T-cell (primary cell): ENCODE data around the gene MKLN1. TPM values are rescaled to one million over a fixed set of nuclear protein-coding genes. Genes with fewer than 3 reads are reported as not detected.

Source experiments
- ATAC-seq, 4 experiments: fragments of 200-7000 bp in 3 of 4; fragments of 150-1000 bp in 1 of 4; cut with Tn5 transposase; replicated peaks in 1 of 4; 1 replicate in 3 of 4; 2 replicates in 1 of 4; pipeline ENCODE4 v1.10.0; 2021; ENCODE audit warnings: moderate library complexity in 3 of 4, mild to moderate bottlenecking in 2 of 4, moderate number of reproducible peaks in 1 of 4
- CTCF ChIA-PET, 2 donors: fragments of 300-600 bp; sonication (Branson Sonifier 250); formaldehyde crosslinking; loops; one replicate each; lab custom pipeline; 2022; ENCODE audit warnings: antibody characterized with exemption in 2 of 2; lab: Charles Lee
- POLR2A ChIA-PET, 2 donors: fragments of 300-600 bp; sonication (Branson Sonifier 250); formaldehyde crosslinking; loops; one replicate each; lab custom pipeline; 2022; ENCODE audit warnings: antibody characterized with exemption in 2 of 2; lab: Charles Lee
- DNase-seq, 35 experiments: peaks; one replicate each; pipeline versions ENCODE4 v3.0.0 to v3.0.0-alpha.2; 2013 to 2023
- H3K27ac ChIP-seq: one replicate; pipeline ENCODE4 v1.5.1; 2013; ENCODE audit warnings: low read length
- H3K27me3 ChIP-seq, 2 experiments: replicated peaks in 1 of 2; 1 replicate in 1 of 2; 2 replicates in 1 of 2; pipeline versions ENCODE4 v1.6.1 to v1.7.0; 2013; ENCODE audit warnings: low read length in 1 of 2, mixed read lengths in 1 of 2; ENCODE audit not compliant: control insufficient read depth in 2 of 2, insufficient read depth in 2 of 2; ENCODE audit errors: extremely low read depth in 1 of 2
- H3K36me3 ChIP-seq, 2 donors: 1 replicate in 1 of 2; 2 replicates in 1 of 2; pipeline versions ENCODE4 v1.6.1 to v1.7.0; 2013; ENCODE audit warnings: low read length in 1 of 2; ENCODE audit not compliant: control insufficient read depth in 2 of 2, insufficient read depth in 1 of 2; ENCODE audit errors: extremely low read depth in 1 of 2
- H3K4me1 ChIP-seq, 2 experiments: 1 replicate in 1 of 2; 2 replicates in 1 of 2; pipeline versions ENCODE4 v1.6.1 to v1.7.0; 2013; ENCODE audit warnings: low read length in 2 of 2, mixed read lengths in 1 of 2; ENCODE audit not compliant: insufficient read depth in 2 of 2, control insufficient read depth in 1 of 2; ENCODE audit errors: extremely low read depth in 1 of 2
- H3K4me3 ChIP-seq, 2 donors: 1 replicate in 1 of 2; 2 replicates in 1 of 2; pipeline versions ENCODE4 v1.5.1 to v1.7.0; 2013; ENCODE audit warnings: mild to moderate bottlenecking in 2 of 2, low read length in 1 of 2, moderate library complexity in 1 of 2; ENCODE audit not compliant: control insufficient read depth in 1 of 2; ENCODE audit errors: extremely low read depth in 1 of 2
- H3K9me3 ChIP-seq: 2 replicates; pipeline ENCODE4 v1.7.0; 2013
- H3K27ac Mint-ChIP-seq, 2 donors: one replicate each; pipeline ENCODE4 v1.8.0; 2020 to 2021; ENCODE audit warnings: mild to moderate bottlenecking in 2 of 2, mixed read lengths in 2 of 2
- H3K27me3 Mint-ChIP-seq, 2 donors: one replicate each; pipeline ENCODE4 v1.8.0; 2021 to 2022; ENCODE audit warnings: mixed read lengths in 2 of 2
- H3K36me3 Mint-ChIP-seq: one replicate; pipeline ENCODE4 v1.8.0; 2021; ENCODE audit warnings: mixed read lengths
- H3K4me1 Mint-ChIP-seq, 3 donors: one replicate each; pipeline ENCODE4 v1.8.0; 2020 to 2022; ENCODE audit warnings: mixed read lengths in 3 of 3, mild to moderate bottlenecking in 1 of 3
- H3K4me3 Mint-ChIP-seq, 3 donors: one replicate each; pipeline ENCODE4 v1.8.0; 2020 to 2022; ENCODE audit warnings: mild to moderate bottlenecking in 3 of 3, mixed read lengths in 3 of 3, moderate library complexity in 3 of 3
- H3K9me3 Mint-ChIP-seq, 3 donors: one replicate each; pipeline ENCODE4 v1.8.0; 2020 to 2022; ENCODE audit warnings: mixed read lengths in 3 of 3
- WGBS: methylation state at CpG from one replicate; pipeline ENCODE4 v1.1.5; 2013; ENCODE audit warnings: missing lambda C conversion rate; ENCODE audit not compliant: insufficient coverage; 5-methylcytosine and 5-hydroxymethylcytosine counted together
- total RNA-seq, 35 experiments: library from RNA in 6 of 35; stranded (reverse) in 6 of 35; fragments of 120-200 nt in 1 of 35; gene quantifications; one replicate each; pipeline versions ENCODE4 v1.2.1 to v1.2.4 and lab custom pipeline; 2013 to 2026

The MKLN1 gene
- total RNA-seq, 5 donors from 2014 or later (not counting 1 experiment from before 2014, with no cell fraction given), result 43.9 to 63.3 (median 46.5) TPM

GRCh38 chr7:131499801-131500200 lies 172.1 kb downstream of the MKLN1 start:
- Histone ChIP-seq H3K36me3 (peaks cover 0 to 2% of the 10 kb centered on the region in 2 donors), H3K9me3 (no peaks in the 10 kb centered on the region), H3K27me3 (no peaks in the 10 kb centered on the region), H3K4me3 (no peak overlapping the region), H3K4me1 (peaks cover 9 to 13% of the 10 kb centered on the region in 2 experiments), H3K27ac (no peak overlapping the region)
- Mint-ChIP-seq H3K4me1 (peaks cover 31 to 33% (median 31%) of the 10 kb centered on the region in 3 donors), H3K36me3 (peaks cover 13% of the 10 kb centered on the region), H3K4me3 (no peak overlapping the region), H3K27ac (no peak overlapping the region), H3K27me3 (no peaks in the 10 kb centered on the region), H3K9me3 (no peaks in the 10 kb centered on the region)
- 91% methylated on average over 4 of the region's 6 CpGs for WGBS
- no peak for ATAC-seq
- ChIA-PET POLR2A (no interaction called here), CTCF (no interaction called here)
- no peak for DNase-seq

DNA sequence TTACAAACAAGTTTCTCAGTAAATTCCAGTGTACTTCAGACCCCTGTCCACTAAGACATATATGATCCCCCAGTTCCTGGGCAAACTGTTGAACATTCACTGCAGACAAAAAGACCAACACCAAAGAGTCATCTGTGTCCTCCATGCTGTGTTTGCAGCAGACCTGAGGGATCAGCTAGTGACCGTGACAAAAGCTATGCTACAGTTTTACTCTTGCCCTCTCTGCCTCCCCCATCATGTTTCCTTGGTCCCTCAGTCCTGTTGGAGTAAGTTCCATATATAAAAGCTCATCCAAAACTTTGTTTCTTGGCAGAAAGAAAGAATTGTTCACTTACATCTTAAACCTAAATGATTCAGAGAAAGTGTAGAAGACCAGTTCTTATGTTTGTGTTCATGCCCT lies 172.7 kb downstream of the MKLN1 start:
- no peak overlapping the region for H3K4me3 Mint-ChIP-seq
- peaks cover 31 to 33% (median 31%) of the 10 kb centered on the region in 3 donors for H3K4me1 Mint-ChIP-seq
- H3K4me3 ChIP-seq, result no peak overlapping the region
- ChIA-PET POLR2A (no interaction called here), CTCF (interaction anchor here in 1 of 2 donors (1.8 kb wide), 1 partner anchor 13 kb away, joined by 7 read pairs; no protein-coding TSS in a partner anchor)
- no peaks in the 10 kb centered on the region for H3K27me3 Mint-ChIP-seq
- no CpG with 5 or more reads among the region's 1 CpG for WGBS
- DNase-seq, result no peak
- H3K36me3 Mint-ChIP-seq, result peaks cover 13% of the 10 kb centered on the region
- no peak overlapping the region for H3K27ac ChIP-seq
- no peaks in the 10 kb centered on the region for H3K9me3 ChIP-seq
- no peaks in the 10 kb centered on the region for H3K9me3 Mint-ChIP-seq
- H3K27me3 ChIP-seq, result no peaks in the 10 kb centered on the region
- peaks cover 9 to 13% of the 10 kb centered on the region in 2 experiments for H3K4me1 ChIP-seq
- H3K36me3 ChIP-seq, result peaks cover 0 to 2% of the 10 kb centered on the region in 2 donors
- ATAC-seq, result no peak
- H3K27ac Mint-ChIP-seq, result peak overlapping the region; percentile 86 to 90

GRCh38 chr7:131501422-131501821 lies 173.7 kb downstream of the MKLN1 start:
- DNase-seq, result peak in 28 of 35 experiments; percentile 18 to 67 (median 41)
- Histone ChIP-seq H3K27ac (no peak overlapping the region), H3K9me3 (no peaks in the 10 kb centered on the region), H3K4me1 (peaks cover 9 to 13% of the 10 kb centered on the region in 2 experiments), H3K4me3 (no peak overlapping the region), H3K36me3 (peaks cover 0 to 2% of the 10 kb centered on the region in 2 donors), H3K27me3 (peaks cover 0 to 3% of the 10 kb centered on the region in 2 experiments)
- Mint-ChIP-seq H3K27ac (peak overlapping the region; percentile 86 to 90), H3K4me3 (no peak overlapping the region), H3K36me3 (peaks cover 10% of the 10 kb centered on the region), H3K4me1 (peaks cover 31 to 33% (median 31%) of the 10 kb centered on the region in 3 donors), H3K9me3 (no peaks in the 10 kb centered on the region), H3K27me3 (no peaks in the 10 kb centered on the region)
- WGBS, result 11% methylated on average over 3 of the region's 3 CpGs
- ChIA-PET POLR2A (interaction anchor here in 1 of 2 donors (0.7 kb wide), 1 partner anchor 266 kb away, joined by 3 read pairs; no protein-coding TSS in a partner anchor), CTCF (interaction anchor here (0.5 to 1.8 kb wide), 8 partner anchors 9 to 130 kb away, joined by 3 to 7 read pairs (median 4); no protein-coding TSS in a partner anchor)
- peak; percentile 92 to 99 (median 94) for ATAC-seq

- Mint-ChIP-seq H3K27me3 (no peaks in the 10 kb centered on the region), H3K4me3 (no peak overlapping the region), H3K27ac (peak overlapping the region; percentile 86 to 90), H3K9me3 (no peaks in the 10 kb centered on the region), H3K36me3 (peaks cover 10% of the 10 kb centered on the region), H3K4me1 (peaks cover 31 to 33% (median 31%) of the 10 kb centered on the region in 3 donors)
- H3K4me3 ChIP-seq, result no peak overlapping the region
- peaks cover 0 to 3% of the 10 kb centered on the region in 2 experiments for H3K27me3 ChIP-seq
- ChIA-PET POLR2A (no interaction called here), CTCF (interaction anchor here (0.5 to 1.8 kb wide), 3 partner anchors 10 to 26 kb away, joined by 5 to 7 read pairs (median 6); no protein-coding TSS in a partner anchor)
- ATAC-seq, result no peak
- 83% methylated on average over 11 of the region's 14 CpGs for WGBS
- H3K36me3 ChIP-seq, result peaks cover 0 to under 1% of the 10 kb centered on the region in 2 donors
- peaks cover 9 to 13% of the 10 kb centered on the region in 2 experiments for H3K4me1 ChIP-seq
- H3K9me3 ChIP-seq, result no peaks in the 10 kb centered on the region
- DNase-seq, result no peak
- H3K27ac ChIP-seq, result no peak overlapping the region
Measured at GRCh38 chr7:131501930-131502685, 174.4 kb downstream of the MKLN1 start.

DNA sequence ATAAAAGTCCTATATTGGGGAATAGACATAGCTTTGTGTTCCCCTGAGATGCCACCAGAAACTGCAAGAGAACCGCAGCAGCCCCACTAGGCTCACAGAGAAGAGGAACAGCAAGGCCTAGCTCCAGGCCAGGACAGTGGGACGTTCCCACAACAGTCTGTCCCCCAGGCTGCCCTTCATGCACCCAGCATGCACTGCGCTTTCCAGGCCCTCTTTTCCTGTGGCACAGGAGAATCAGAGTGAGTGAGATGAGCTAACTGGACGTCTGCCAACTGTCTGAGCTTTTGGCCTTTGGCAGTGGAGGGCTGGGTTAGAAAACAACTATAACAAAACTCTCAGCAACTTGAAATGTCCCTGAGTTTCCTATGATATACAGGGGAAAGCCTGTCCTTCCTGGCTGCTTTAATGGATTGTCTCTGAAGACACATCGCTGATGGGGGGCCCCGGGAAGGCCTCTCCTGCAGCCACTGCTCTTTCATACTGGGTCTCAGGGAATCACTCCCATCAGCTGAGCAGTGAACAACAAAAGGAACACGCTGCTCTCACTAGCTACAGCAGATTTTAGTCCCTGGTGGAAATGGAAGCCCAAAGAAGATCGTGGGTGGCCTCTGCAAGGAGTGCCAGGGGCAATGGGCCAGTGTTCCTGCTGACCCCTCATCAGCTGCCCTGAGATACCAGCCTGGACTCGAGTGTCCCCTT lies 175.3 kb downstream of the MKLN1 start:
- peaks cover 0 to 4% of the 10 kb centered on the region in 2 experiments for H3K27me3 ChIP-seq
- H3K27ac ChIP-seq, result no peak overlapping the region
- DNase-seq (no peak), ATAC-seq (no peak)
- no peak overlapping the region for H3K4me3 ChIP-seq
- Mint-ChIP-seq H3K4me3 (no peak overlapping the region), H3K36me3 (peaks cover 3% of the 10 kb centered on the region), H3K9me3 (no peaks in the 10 kb centered on the region), H3K27ac (peak overlapping the region; percentile 72 to 90), H3K4me1 (peaks cover 36% of the 10 kb centered on the region in 3 donors), H3K27me3 (peaks cover 1 to 2% of the 10 kb centered on the region in 2 donors)
- CTCF ChIA-PET, result interaction anchor here in 1 of 2 donors (0.5 kb wide), 1 partner anchor 25 kb away, joined by 5 read pairs; no protein-coding TSS in a partner anchor
- H3K9me3 ChIP-seq, result no peaks in the 10 kb centered on the region
- no peaks in the 10 kb centered on the region for H3K36me3 ChIP-seq
- WGBS, result 96% methylated on average over 7 of the region's 9 CpGs
- peaks cover 9 to 15% of the 10 kb centered on the region in 2 experiments for H3K4me1 ChIP-seq
- POLR2A ChIA-PET, result no interaction called here

- Mint-ChIP-seq H3K9me3 (no peaks in the 10 kb centered on the region), H3K36me3 (peaks cover 3% of the 10 kb centered on the region), H3K27ac (peak overlapping the region in 1 of 2 donors; percentile 27), H3K4me3 (no peak overlapping the region), H3K27me3 (peaks cover 6 to 7% of the 10 kb centered on the region in 2 donors), H3K4me1 (peaks cover 41 to 43% (median 41%) of the 10 kb centered on the region in 3 donors)
- no peaks in the 10 kb centered on the region for H3K36me3 ChIP-seq
- CTCF ChIA-PET, result no interaction called here
- H3K4me1 ChIP-seq, result peaks cover 11 to 19% of the 10 kb centered on the region in 2 experiments
- no peak overlapping the region for H3K4me3 ChIP-seq
- no peaks in the 10 kb centered on the region for H3K9me3 ChIP-seq
- WGBS, result 86% methylated on average over 4 of the region's 6 CpGs
- no peak for DNase-seq
- POLR2A ChIA-PET, result interaction anchor here in 1 of 2 donors (0.6 kb wide), 1 partner anchor 1251 kb away, joined by 4 read pairs; no protein-coding TSS in a partner anchor
- H3K27ac ChIP-seq, result no peak overlapping the region
- ATAC-seq, result no peak
- peaks cover 0 to 9% of the 10 kb centered on the region in 2 experiments for H3K27me3 ChIP-seq
Measured at GRCh38 chr7:131503639-131504038, 176.0 kb downstream of the MKLN1 start.
